Measurements from ENCODE around the gene LDLRAP1.
"Not testable (repeated sequence)": the region's sequence is repeated elsewhere in the genome, so short reads cannot be mapped to it uniquely, and the experiment has no call there.

LDLRAP1 gene, protein sequence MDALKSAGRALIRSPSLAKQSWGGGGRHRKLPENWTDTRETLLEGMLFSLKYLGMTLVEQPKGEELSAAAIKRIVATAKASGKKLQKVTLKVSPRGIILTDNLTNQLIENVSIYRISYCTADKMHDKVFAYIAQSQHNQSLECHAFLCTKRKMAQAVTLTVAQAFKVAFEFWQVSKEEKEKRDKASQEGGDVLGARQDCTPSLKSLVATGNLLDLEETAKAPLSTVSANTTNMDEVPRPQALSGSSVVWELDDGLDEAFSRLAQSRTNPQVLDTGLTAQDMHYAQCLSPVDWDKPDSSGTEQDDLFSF

DNA sequence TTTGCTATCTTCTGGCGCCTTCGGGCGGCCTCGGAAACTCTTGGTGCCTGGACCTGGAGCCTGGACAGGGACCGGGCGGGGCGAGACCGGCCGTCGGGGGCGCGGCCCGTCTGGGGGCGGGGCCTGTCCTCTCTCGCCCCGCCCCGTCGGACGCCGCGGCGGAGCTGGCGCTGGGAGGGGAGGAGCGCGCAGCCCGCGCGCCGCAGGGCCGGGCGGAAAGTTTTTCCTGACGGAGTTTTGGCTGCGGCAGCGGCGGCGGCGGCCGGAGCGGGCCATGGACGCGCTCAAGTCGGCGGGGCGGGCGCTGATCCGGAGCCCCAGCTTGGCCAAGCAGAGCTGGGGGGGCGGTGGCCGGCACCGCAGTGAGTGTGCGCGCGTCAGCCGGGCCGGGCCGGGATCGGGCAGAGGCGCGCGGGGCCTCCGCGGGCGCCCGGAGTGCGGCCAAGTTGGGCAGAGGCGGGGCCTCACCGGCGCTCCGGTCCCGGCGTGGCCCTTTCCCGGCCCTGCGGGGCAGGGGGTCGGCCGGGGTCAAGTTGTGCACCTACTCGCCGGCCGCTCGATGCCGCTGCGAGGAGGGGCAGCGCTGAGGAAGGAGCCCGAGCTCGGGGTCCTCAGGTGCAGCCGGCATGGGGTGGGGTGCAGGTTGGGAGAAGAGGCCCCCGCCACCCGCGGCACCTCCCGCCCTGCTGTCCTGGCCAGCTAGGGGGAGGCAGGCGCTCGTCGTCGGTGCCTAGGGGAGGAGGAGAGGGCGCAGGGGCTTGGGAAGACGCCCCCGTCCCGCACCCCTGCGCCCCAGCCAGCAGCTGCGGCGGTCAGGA, at the start of gene LDLRAP1:
Gene LDLRAP1 (plus strand): TSS at position 182 of the 818 bp plus-strand sequence. CDS start 93 bp downstream, at position 275.
- DNase-seq: no peak

- no peak for DNase-seq
Observed at GRCh38 chr1:25494952-25495351, 48.5 kb upstream of the LDLRAP1 start.

DNA sequence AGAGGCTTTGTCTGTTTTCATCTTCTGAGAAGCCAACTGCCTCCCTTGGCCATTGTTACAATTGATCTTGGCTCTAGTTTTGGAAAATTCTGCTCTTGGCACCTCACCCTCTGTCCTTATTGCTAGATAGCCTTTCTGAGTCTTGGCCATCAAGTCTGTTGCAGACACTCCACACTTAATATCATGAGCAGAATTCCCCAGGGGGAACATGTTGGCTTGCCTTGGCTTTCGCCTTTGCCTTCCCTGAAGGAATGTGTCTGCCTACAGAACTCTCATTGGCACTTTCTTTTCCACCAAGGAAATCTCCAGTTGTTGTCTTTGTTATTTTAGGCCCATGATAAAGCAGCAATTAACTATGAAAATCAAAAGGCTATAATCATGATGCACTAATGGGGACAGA, 42.7 kb upstream of the LDLRAP1 start:
- DNase-seq: no peak

DNA sequence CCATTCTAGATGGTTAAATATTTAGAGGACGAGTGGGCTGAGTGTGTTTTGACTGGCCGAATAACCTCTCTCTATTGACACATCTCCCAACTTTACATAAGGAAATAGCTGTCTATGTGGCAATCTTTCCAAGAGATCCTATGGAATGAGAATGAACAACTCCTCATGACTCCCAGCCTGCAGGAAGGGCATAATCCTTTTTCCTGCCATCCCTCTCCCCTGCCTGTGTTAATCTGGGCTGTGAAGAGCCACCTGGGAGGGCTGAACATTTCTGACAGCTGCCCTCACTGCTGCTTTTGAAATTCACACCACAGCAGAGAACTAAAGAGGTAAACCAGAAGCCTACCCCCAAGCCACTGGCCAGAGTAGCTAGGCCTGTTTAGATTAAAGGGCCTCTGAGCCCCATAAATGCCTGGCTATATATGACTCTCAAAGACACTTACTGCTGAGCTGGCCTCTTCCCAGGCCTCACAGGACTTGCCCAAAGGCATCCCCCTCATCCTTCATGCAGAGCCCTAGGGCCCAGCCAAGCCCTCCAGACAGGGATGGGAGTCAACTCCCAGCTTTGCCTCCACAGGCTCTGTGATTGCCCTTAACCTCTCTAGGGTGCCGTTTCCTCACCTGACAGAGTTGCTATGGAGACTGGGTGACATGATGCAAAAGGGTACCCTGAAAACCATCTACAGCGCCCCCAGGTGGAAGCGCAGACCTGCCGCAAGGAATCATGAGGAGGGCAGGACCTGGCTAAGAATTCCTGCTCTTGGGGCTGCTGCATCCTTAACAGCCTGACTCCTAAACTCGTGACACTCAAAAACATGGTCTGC, 42.0 kb upstream of the LDLRAP1 start:
- no peak for DNase-seq

- DNase-seq: no peak
Observed at GRCh38 chr1:25502957-25503356, 40.4 kb upstream of the LDLRAP1 start.

DNA sequence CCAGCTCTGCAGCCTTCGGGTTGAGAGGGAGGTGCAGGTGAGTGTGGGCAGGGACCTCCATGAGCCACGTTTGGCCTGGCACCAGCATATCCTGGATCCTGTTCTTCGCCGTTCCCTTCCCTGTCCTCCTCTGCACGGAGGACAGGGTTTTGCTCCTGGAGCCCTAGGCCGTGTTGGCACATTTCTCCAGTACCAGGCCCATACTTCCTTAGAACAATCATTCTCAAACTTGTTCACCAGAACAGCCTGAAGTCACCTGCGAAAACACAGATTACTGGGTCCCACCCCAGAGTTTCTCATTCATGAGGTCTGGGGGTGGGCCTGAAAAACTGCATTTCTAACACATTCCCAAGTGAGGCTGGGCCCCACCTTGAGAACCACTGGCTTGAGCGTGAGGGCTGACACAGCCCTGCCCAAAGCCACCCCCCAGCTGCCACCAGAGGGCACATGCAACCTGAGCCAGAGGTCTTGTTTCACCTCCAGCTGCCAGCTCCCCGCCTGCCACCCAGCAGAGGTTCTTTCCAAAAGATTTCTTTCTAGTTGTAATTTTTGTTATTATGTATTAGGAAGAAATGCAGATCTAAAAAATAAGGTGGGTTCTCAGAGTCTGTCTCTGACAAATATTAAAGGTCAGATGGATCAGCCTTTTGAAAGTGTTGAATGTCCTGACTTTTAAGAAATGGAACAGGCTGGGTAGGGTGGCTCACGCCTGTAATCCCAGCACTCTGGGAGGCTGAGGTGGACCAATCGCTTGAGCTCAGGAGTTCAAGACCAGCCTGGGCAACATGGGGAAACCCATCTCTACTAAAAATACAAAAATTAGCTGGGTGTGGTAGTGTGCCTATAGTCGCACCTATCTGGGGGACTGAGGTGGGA, 39.6 kb upstream of the LDLRAP1 start:
- no peak for DNase-seq

DNA sequence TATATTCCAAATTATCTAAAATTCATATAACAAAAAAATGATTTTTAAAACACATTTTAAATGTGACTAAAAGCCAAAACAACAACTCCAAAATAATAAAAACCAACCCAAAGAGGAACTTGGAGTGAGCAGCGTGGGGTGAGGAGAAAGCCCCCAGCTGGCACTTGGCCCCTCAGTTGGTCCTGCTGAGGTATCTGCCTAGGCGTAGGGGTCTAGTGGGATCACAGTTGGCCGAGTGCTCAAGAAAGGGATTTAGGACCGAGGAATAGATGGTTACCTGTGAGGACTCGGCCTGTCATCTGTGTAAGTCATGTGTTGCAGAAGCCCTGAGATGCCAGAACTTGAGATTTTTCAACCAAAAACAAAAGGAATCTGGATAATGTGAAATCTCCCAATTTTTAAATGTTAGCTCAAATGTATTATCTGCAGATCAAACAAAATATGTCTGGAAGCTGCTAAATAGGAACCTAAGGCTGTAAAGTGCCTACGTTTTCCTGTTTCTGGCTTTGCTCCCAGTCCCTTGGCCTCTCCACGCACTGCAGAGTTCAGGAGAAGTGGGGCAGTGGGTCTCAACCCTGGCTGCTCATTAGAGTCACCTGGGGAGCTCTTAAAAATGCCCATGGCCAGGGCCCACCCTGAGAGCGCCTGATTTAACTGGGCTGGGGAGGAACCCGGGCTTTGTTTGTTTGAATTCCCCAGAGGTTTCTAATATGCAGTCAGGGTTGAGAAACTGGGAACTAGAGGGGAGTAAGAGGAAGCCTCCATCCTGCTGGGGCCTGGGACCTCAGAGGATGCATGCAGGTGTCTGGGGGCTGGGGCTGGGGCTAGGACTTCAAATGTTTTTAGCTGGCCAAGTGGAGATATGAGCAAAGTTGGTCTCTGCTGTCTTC, 38.5 kb upstream of the LDLRAP1 start:
- DNase-seq: no peak

DNA sequence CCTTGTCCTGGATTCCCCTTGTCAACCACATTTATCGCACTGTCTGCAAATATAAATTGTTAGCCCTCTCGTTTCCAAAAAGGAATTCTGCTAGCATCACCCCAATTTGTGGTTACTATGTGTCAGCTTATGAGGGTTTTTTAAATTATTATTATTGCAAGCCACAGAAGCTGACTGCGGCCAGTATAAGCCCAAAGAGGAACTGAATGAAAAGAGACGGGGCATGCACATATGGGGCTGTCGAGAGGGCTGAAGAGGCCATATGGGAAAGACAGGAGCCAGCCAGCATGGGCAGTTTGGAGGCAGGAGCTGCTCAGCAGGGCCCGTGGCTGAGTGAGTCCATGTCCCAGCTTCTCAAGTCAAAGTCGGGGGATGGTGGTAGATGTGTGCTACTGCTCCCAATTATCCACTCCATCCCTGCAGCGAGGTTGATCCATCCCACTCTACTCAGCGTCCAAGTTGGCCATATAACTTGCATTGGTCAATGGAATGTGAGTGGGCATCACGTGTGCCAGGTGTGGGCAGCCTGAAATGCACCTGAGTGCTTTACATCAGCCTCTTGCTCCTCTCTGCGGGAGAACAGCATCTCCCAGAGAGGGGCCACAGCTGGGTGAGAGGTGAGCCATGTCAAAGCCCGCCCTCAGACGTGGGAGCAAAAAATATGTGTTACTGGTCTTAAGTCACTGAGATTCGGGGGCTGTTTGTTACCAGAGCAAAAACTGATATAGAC, 37.6 kb upstream of the LDLRAP1 start:
- no peak for DNase-seq

GRCh38 chr1:25506566-25507463, 36.6 kb upstream of the LDLRAP1 start:
- not testable (repeated sequence) for DNase-seq

- DNase-seq: no peak
Observed at GRCh38 chr1:25513666-25514065, 29.7 kb upstream of the LDLRAP1 start.

DNA sequence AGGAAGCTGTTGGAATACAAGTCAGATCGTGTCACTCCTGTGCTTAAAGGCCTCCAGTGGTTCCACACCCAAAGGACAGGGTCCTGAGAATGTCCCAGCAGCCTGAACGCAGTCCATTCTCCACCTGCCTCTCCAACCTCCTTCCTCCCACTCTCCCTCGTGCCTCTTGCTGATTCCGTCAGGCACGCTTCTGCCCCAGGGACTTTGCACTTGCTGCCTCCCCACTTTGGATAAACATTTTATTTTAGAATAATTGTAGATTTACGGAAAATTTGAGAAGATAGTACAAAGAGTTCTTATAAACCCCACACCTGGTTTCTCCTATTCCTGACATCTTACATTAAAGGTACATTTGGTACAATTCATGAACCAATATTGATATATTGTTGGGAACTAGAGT, 28.4 kb upstream of the LDLRAP1 start:
- no peak for DNase-seq

DNA sequence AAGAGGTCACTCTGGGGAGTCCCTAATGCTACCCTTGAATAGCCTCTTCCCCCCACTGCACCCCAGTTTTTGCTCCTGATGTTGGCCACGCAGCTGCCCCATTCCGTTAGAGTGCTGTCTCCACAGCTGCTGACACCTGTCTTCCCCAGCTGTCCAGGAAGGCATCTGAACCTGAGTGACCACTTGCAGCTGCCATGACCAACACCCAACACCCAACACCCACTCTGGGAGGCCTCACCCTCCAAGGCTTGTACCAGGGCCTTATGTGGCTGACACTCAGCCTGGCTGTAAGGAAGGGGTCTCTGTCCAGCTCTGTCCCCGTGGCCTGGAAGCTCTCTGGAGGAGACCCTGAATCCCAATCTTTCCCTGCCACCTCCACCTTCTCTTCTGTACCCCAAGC, 26.7 kb upstream of the LDLRAP1 start:
- no peak for DNase-seq

DNA sequence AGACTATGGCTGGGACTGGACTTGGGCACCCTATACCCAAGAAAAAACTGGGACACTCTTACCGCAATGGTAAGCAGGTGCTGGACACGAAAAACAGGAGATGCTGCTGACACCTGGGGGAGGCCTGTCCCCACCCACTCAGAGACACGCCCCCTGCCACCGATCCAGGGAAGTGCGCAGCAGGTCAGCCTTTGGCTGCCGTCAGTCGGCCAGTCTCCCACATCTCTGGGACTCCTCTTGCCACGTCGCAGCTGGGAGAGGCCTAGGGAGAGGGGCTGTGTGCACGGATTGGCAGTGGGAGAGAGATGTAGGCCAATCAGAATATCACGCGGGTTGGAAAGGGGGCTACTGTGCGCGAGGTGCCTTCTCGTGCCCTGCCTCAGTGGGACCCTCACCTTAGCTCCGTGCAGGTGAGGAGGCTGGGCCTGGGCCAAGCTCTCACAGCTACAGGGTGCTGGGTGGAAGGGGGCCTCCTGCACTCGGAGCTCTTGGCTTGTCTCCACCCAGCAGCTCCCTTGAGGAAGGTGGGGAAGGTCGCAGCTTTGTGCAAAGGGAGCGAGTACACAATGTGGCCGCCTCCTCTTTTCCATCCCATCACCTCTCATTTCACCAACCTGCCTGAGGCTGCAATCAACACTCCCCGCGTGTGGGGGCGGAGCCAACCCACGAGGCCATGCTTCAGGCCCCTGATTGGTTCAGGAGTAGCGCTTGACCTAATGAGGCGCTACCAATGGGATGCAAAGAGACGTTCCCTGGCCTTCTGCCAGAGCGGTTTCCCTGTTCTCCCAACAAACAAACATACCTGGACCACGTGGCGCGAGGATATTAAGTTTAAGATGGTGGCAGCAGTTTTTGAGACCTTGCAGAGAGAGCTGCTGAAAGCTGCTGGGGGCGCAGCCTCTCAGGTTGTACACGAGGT, 25.7 kb upstream of the LDLRAP1 start:
- DNase-seq: no peak

DNA sequence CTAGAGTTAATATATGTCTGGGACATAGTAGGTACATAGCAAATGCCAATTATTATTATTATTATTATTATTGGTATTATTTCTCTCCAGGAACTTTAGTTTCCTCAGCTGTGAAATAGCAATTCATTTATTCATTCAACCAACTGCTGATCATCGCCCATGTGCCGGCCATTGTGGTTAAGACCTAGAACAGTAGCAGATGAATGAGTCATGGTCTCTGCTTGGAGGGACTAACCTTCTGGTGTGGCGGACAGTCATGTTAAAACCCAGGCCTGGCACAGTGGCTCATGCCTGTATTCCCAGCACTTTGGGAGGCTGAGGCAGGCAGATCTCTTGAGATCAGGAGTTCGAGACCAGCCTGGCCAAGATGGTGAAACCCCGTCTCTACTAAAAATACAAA, 23.8 kb upstream of the LDLRAP1 start:
- DNase-seq: no peak

DNA sequence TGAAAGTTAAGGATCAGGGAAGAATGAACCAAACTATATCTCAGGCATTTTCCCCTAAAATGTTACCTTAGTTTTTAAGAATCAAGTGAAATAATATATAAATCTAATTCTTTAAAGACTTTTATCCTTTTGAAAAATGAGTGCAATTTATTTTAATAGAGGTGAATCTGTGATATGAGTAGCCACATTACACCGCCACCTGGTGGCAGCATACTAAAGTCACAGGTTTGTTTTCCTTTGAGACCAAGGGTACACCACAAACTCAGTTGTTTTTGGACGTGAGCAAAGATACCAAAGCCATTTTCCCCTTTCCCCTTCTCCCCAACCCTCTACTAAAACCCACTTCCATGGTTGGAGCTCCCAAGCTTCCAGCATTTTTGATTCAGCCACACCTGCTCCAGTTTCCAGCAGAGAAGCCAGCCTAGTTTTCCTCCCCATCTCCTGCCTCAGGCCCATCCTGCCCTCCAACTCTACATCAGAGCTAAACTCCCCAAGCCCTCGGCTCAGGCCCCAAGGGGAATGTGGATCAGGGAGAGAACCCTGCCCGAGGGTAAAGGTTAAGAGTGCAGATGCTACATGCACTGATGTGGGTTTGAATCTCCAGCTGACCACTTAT, 22.9 kb upstream of the LDLRAP1 start:
- DNase-seq: no peak

- DNase-seq: no peak
Observed at GRCh38 chr1:25522031-25522655, 21.3 kb upstream of the LDLRAP1 start.

GRCh38 chr1:25523542-25523941, 19.9 kb upstream of the LDLRAP1 start:
- DNase-seq: no peak
